Heart left ventricle (tissue), 16 donors: Measurements from ENCODE around the gene PSG5. TPM values are rescaled to one million over a fixed set of nuclear protein-coding genes. Genes with fewer than 3 reads are reported as not detected.
A peak's percentile ranks its signal among the peaks of the same experiment; 100 is the strongest.
"Not testable (repeated sequence)": the region's sequence is repeated elsewhere in the genome, so short reads cannot be mapped to it uniquely, and the experiment has no call there.

Source experiments
- ATAC-seq, 4 donors: fragments of 200-7000 bp; cut with Tn5 transposase; one replicate each; pipeline ENCODE4 v1.9.1; 2020 to 2022; ENCODE audit warnings: moderate library complexity in 4 of 4, mild to moderate bottlenecking in 3 of 4, moderate number of reproducible peaks in 1 of 4
- DNase-seq, 5 donors: peaks; one replicate each; pipeline ENCODE4 v3.0.0-alpha.2; 2020
- H3K27ac ChIP-seq, 12 donors: fragments of 200-600 bp; sonication (generic) in 4 of 12; one replicate each; pipeline versions ENCODE4 v1.5.0 to v1.8.0; 2016 to 2022; ENCODE audit warnings: mild to moderate bottlenecking in 2 of 12
- H3K27me3 ChIP-seq, 9 donors: fragments of 200-600 bp; sonication (generic) in 2 of 9; one replicate each; pipeline versions ENCODE4 v1.5.1 to v1.8.0; 2016 to 2022; ENCODE audit warnings: mild to moderate bottlenecking in 3 of 9
- H3K36me3 ChIP-seq, 9 donors: fragments of 200-600 bp; sonication (generic) in 2 of 9; one replicate each; pipeline versions ENCODE4 v1.5.0 to v1.8.0; 2018 to 2022; ENCODE audit warnings: mild to moderate bottlenecking in 2 of 9
- H3K4me1 ChIP-seq, 12 donors: fragments of 200-600 bp; sonication (generic) in 4 of 12; one replicate each; pipeline versions ENCODE4 v1.5.0 to v1.8.0; 2016 to 2022; ENCODE audit warnings: mild to moderate bottlenecking in 3 of 12
- H3K4me3 ChIP-seq, 12 donors: fragments of 200-600 bp; sonication (generic) in 4 of 12; one replicate each; pipeline versions ENCODE4 v1.5.0 to v1.8.0; 2017 to 2022; ENCODE audit warnings: mild to moderate bottlenecking in 9 of 12, moderate library complexity in 4 of 12
- H3K9me3 ChIP-seq, 12 donors: fragments of 200-600 bp; sonication (generic) in 4 of 12; one replicate each; pipeline versions ENCODE4 v1.5.0 to v1.8.0; 2016 to 2022; ENCODE audit warnings: mild to moderate bottlenecking in 1 of 12
- CTCF ChIP-seq, 12 donors: fragments of 200-600 bp; sonication (generic) in 4 of 12; IDR thresholded peaks; one replicate each; pipeline versions ENCODE4 v1.5.0 to v1.8.0; 2018 to 2022; ENCODE audit warnings: antibody characterized with exemption in 12 of 12, mild to moderate bottlenecking in 5 of 12
- POLR2A ChIP-seq, 2 donors: fragments of 450-650 bp; IDR thresholded peaks; one replicate each; pipeline ENCODE4 v1.6.1; 2017; ENCODE audit warnings: antibody characterized with exemption in 2 of 2, mild to moderate bottlenecking in 2 of 2, moderate library complexity in 2 of 2
- WGBS, 4 donors: extraction: QIAGEN DNeasy Blood & Tissue Kit in 2 of 4; methylation state at CpG; one replicate each; pipeline versions ENCODE4 v1.1.5 to v1.1.7; 2013 to 2018; 5-methylcytosine and 5-hydroxymethylcytosine counted together
- intact Hi-C, 10 donors: fragments of 100-400 bp; cut with DNase I; formaldehyde crosslinking; loops; one replicate each; pipeline versions ENCODE4 v1.11.1 to v1.14.2; 2022
- polyA plus RNA-seq, 2 donors: library from polyadenylated mRNA; stranded (reverse); fragments of 200-250 nt; gene quantifications; one replicate each; pipeline ENCODE4 v1.2.3, GENCODE V29; 2013
- total RNA-seq, 9 donors: library from RNA; depleted of rRNA in 2 of 9; stranded (reverse); fragments of >200 nt in 2 of 9; fragmentation: NEBNext Ultra II Directional in 3 of 9; extraction: Animal tissue kit (Norgen Biotek cat#: 25700) in 3 of 9; gene quantifications; one replicate each; pipeline versions ENCODE4 v1.1.0 to v1.2.4, GENCODE V29; 2016 to 2023
- donor health status: ischemic (EF 13 %, LVEDD 7.1; RV severe dilation, severe dysfunction).
- donor health status: healthy with polysubstance abuse.
- donor health status: DM: no; HTN: yes; CAD: no.
- donor health status: DM: no; HTN: no; CAD: no.
- donor health status: ischemic (EF 25% LVEDD 6.9; RV normal size, moderate dysfunction).
- donor health status: ischemic (EF 25% LVEDD 5.7; RV mildly dilated, moderate dysfunction).
- donor health status: healthy.
- donor health status: DM: yes; HTN: yes; CAD: no.
- donor health status: ischemic (EF 35%, LVEDD 5.7; RV mildly dilated, moderate dysfunction).
- donor health status: nonischemic (EF 11% LVEDD 7.7; RV severe dilation, severe dysfunction).
- donor health status: DM: yes; HTN: yes; CAD: no.
- donor health status: PGD.
- donor health status: ischemic (EF 29% LVEDD 5.4; RV normal size, mild dysfunction).
- donor health status: nonischemic (EF 23%, LVEDD 6.1; RV moderate dilation, normal function).

PSG5 gene
- total and polyA plus RNA-seq, 11 donors, result not detected

DNA sequence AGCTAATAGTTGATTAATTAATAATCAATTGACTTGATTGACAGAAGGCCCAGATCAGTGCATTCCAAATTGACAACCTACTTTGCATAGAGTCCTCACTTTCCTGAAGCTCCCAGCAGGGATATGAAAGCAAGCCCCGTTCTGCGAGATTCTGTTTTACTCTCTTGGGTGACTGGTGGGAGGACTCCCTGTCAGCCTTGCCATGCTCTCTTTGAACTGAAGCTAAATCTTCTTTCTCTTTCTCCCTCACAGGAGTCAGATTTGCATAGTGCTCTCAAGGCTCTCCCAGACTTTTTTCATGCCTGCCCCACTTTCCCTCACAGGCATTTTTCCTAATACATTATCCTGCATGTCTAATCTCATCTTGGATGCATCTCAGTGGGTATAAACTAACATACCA, 29.5 kb upstream of the PSG5 start:
- H3K27me3 ChIP-seq, H3K36me3 ChIP-seq, intact Hi-C loops, H3K9me3 ChIP-seq, H3K4me3 ChIP-seq, H3K4me1 ChIP-seq, H3K27ac ChIP-seq, ATAC-seq, DNase-seq: not testable (repeated sequence)
- WGBS, 4 donors, result 8 to 32% (median 16%) methylated on average over 2 of the region's 2 CpGs; no CpG with 5 or more reads in 1 of the 4 donors

GRCh38 chr19:43207991-43208390, 21.7 kb upstream of the PSG5 start:
- no peaks in the 10 kb centered on the region for H3K4me1 ChIP-seq
- no peak for ATAC-seq
- TF ChIP-seq CTCF (IDR thresholded peaks at IDR 0.05), result no peak
- no peak for TF ChIP-seq POLR2A (IDR thresholded peaks at IDR 0.05)
- no peaks in the 10 kb centered on the region for H3K36me3 ChIP-seq
- no peaks in the 10 kb centered on the region for H3K9me3 ChIP-seq
- H3K27ac ChIP-seq, result no peak overlapping the region
- no peak overlapping the region for H3K4me3 ChIP-seq
- intact Hi-C loops, result no loop called here
- no peaks in the 10 kb centered on the region for H3K27me3 ChIP-seq
- DNase-seq, result no peak
- 18 to 41% (median 28%) methylated on average over 4 of the region's 4 CpGs; no CpG with 5 or more reads in 1 of the 4 donors for WGBS, 4 donors

DNA sequence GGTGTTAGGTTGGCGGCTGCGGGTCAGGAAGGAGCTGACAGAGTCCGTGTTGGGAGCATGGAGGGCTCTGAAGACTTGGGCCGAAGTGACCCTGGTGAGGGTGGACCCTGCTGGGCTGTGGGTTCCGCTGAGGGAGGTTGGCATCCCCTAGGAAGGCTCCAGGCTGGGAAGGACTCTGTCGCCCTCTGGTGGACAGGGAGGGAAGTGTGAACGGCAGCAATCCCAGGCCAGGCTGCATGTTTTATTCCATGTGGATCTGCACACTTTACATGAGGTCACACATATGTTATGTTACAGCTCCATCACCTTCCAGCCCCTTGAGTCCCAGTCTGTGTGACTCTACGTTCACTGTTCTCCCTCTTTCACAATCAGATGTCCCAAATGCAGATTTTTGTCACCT, 20.8 kb upstream of the PSG5 start:
- H3K4me1 ChIP-seq, H3K27ac ChIP-seq, ATAC-seq, DNase-seq, H3K27me3 ChIP-seq, H3K4me3 ChIP-seq, H3K9me3 ChIP-seq, intact Hi-C loops, H3K36me3 ChIP-seq: not testable (repeated sequence)
- peak in 7 of 12 donors; percentile 17 to 50 (median 42) for TF ChIP-seq CTCF (IDR thresholded peaks at IDR 0.05)
- WGBS, 4 donors, result 39 to 45% (median 40%) methylated on average over 8 of the region's 8 CpGs; no CpG with 5 or more reads in 1 of the 4 donors

- intact Hi-C loops, result not testable (repeated sequence)
These were observed 19.3 kb upstream of the PSG5 start, which contains the start of gene PSG4 for GRCh38 chr19:43205471-43206105. Gene PSG4 (minus strand): TSS chr19:43205638. CDS start chr19:43205536, 102 bp downstream.

DNA sequence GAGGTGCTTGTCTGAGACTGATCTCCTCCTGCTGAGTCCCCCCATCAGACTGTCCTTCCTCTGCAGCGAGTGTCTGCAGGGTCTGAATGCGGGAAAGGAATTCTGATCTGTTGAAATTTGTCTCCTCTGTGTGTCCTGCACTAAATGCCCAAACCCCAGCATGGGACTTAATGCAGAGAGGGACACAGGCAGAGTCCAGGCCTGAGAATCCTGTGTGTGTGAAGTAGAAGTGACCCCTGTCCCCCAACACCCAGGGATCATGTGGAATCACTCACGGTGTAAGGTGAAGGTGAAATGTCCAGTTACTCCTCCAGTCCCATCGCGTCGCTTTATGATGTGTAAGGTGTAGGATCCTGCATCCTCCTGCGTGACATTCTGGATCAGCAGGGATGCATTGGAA, 17.3 kb upstream of the PSG5 start:
- H3K36me3 ChIP-seq, H3K4me1 ChIP-seq, H3K4me3 ChIP-seq, H3K27ac ChIP-seq, H3K9me3 ChIP-seq, intact Hi-C loops, ATAC-seq, DNase-seq, H3K27me3 ChIP-seq: not testable (repeated sequence)
- WGBS, 4 donors, result 84 to 89% (median 87%) methylated on average over 7 of the region's 7 CpGs; no CpG with 5 or more reads in 1 of the 4 donors

More at GRCh38 chr19:43205471-43206105, 19.3 kb upstream of the PSG5 start, which contains the start of gene PSG4:
- 37 to 41% (median 40%) methylated on average over 9 of the region's 9 CpGs; no CpG with 5 or more reads in 1 of the 4 donors for WGBS, 4 donors
- not testable (repeated sequence) for DNase-seq, H3K36me3 ChIP-seq, H3K27me3 ChIP-seq, ATAC-seq, H3K4me1 ChIP-seq, H3K4me3 ChIP-seq, H3K27ac ChIP-seq, H3K9me3 ChIP-seq

DNA sequence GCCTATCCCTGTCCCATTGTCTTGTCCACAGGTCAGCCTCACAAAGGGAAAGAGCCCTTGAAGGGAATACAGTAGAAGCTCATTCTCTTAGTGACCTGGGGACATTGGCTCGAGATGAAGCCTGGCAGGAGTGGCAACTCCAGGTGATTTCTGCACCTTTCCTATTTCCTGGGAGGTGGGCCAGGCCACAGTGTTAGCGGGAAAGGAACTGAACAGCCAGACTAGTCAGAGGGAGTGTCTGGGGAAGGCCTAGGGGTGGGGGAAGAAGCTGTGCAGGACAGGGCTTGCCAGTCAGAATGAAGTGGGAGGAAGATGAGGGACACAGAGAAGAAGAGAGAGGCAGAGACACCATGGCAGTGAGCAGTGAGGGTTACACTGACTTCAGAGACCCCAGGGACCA, 15.6 kb upstream of the PSG5 start:
- H3K9me3 ChIP-seq, H3K4me3 ChIP-seq, ATAC-seq, DNase-seq, H3K36me3 ChIP-seq, intact Hi-C loops, H3K4me1 ChIP-seq, H3K27me3 ChIP-seq, H3K27ac ChIP-seq: not testable (repeated sequence)
- 56 to 72% (median 57%) methylated on average over 2 of the region's 2 CpGs; no CpG with 5 or more reads in 1 of the 4 donors for WGBS, 4 donors

DNA sequence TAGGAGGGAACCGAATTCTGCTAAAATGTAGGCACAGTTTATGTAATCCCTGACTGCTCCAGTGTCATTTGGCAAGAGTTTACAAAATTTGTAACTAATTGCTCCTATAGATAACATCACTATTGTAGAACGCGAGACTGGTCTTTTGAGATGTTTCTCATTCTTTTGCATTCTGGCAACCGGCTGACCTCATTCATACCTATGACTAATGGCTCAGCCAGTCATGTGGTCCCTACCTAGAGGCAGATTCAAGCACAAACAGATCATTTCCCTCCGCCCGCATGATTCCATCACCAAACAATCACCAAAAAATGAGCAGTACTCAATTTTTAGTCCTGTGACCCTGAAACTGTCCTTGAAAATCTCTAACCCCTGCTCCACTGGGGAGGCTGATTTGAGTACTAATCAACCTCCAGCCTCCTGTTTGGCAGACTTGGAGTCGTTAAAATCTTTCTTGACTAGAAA, 15.0 kb upstream of the PSG5 start:
- ATAC-seq, H3K9me3 ChIP-seq, H3K27me3 ChIP-seq, intact Hi-C loops, DNase-seq, H3K27ac ChIP-seq, H3K36me3 ChIP-seq, H3K4me3 ChIP-seq, H3K4me1 ChIP-seq: not testable (repeated sequence)
- WGBS, 4 donors, result 62 to 75% (median 74%) methylated on average over 7 of the region's 7 CpGs; no CpG with 5 or more reads in 1 of the 4 donors

DNA sequence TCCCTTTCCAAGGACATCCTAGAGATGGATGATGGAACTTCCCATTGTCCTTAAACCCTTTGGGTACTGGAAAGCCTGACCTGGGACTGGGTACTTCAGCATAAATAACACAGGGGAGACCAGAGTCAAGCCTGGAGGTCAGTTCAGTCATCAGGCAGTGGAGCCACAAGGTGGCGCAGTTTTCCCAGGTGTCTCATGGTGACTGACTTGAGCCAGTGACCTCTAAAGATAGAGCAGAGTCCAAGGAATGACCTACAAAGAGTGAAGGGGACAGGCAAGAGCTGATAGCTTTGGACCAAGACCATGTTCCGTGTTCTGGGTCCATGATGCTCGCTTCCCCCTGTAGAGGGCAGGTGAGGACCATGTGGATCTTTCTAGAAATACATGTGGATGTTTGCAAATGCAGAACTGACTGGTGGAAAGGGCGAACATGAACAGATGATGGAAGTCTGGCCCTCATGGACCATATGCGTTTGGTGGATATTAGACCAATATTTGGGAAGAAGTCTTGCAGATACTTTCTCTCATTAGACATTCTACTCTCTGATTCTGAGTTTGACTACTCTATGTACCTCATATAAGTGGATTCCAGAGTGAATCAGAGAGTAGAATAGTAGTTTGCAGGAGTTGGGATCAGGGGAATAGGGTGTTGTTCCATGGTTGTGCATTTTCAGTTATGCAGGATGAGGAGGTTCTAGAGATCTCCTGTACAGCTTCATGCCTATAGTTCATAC, 12.5 kb upstream of the PSG5 start:
- not testable (repeated sequence) for H3K9me3 ChIP-seq, ATAC-seq, H3K27me3 ChIP-seq, DNase-seq, H3K4me3 ChIP-seq, H3K4me1 ChIP-seq, H3K36me3 ChIP-seq, H3K27ac ChIP-seq
- 44 to 54% (median 52%) methylated on average over 5 of the region's 5 CpGs; no CpG with 5 or more reads in 1 of the 4 donors for WGBS, 4 donors
- intact Hi-C loops, result loop anchor here in 2 of 10 donors (10.0 kb wide), 2 partner anchors 66 to 94 kb away; partner anchors contain the start of gene PSG9 (in 1 of the 2)
